ENCODE results near the gene MRPS5. TPM values are rescaled to one million over a fixed set of nuclear protein-coding genes. Genes with fewer than 3 reads are reported as not detected.

MRPS5 gene
- total RNA-seq, 2 experiments from 2014 or later = 93.0 to 96.1 TPM

DNA sequence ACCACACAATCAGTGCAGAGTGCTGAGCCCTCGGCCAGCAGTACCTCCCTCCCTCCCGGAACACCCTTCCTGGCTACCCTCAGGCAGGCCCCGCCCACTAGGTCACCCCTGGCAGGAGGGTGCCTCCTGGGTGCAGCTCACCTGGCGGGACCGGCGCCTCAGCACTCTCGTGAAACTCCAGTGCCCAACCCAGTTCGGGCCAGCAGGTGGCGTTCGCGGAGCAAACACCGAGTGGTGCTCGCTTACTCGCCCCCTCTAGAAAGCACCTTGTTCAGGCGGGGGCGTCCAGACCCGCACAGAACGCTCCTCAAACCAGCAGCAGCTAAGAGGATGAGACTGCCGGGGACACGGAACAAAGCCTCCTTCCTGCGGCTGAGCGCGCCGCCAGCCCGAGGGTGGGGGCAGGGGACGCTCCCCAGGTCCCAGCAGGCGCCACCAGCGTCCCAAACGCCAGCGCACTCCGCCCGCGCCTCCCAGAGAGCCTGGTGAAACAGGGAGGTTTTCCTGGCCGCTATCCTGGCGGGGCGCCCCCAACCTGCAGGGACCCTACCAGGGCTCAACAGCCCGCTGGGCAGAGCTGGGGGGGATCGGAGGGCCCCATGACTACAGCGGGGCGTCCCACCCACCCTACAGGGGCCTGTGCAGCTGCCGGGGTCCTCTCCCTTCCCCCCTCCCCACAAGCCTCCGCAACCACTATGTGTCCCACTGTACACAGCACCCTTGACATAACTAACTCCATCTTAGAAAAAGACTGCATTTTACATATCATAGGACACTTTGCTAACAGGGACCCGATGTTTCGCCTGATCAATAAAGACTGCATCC is 44.7 kb downstream of the MRPS5 start:
- intact Hi-C loops (cut with micrococcal nuclease) = loop anchor here (5.0 to 10.0 kb wide), 2 partner anchors 40 to 88 kb away; partner anchors contain the start of gene ZNF2
- H3K27ac Mint-ChIP-seq = peak overlapping the region; percentile 93
- TF ChIP-seq, protein P1, sequence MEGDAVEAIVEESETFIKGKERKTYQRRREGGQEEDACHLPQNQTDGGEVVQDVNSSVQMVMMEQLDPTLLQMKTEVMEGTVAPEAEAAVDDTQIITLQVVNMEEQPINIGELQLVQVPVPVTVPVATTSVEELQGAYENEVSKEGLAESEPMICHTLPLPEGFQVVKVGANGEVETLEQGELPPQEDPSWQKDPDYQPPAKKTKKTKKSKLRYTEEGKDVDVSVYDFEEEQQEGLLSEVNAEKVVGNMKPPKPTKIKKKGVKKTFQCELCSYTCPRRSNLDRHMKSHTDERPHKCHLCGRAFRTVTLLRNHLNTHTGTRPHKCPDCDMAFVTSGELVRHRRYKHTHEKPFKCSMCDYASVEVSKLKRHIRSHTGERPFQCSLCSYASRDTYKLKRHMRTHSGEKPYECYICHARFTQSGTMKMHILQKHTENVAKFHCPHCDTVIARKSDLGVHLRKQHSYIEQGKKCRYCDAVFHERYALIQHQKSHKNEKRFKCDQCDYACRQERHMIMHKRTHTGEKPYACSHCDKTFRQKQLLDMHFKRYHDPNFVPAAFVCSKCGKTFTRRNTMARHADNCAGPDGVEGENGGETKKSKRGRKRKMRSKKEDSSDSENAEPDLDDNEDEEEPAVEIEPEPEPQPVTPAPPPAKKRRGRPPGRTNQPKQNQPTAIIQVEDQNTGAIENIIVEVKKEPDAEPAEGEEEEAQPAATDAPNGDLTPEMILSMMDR (IDR thresholded peaks at IDR 0.05) = peak; percentile 90
- DNase-seq (peak; percentile 98), ATAC-seq (peak; percentile 75)
- H3K27me3 Mint-ChIP-seq = no peaks in the 10 kb centered on the region
- ChIA-PET CTCF (interaction anchor here (0.6 to 11.1 kb wide), 15 partner anchors 9 to 268 kb away, joined by 3 to 375 read pairs (median 6); partner anchors contain the start of genes MAL and MRPS5), POLR2A (interaction anchor here (0.6 to 8.7 kb wide), 9 partner anchors 11 to 89 kb away, joined by 3 to 104 read pairs (median 6); partner anchors contain the start of genes MAL, MRPS5 and ZNF2)
- peaks cover 14% of the 10 kb centered on the region for H3K36me3 Mint-ChIP-seq (ENCODE audit: low read depth)
- H3K9me3 Mint-ChIP-seq = no peaks in the 10 kb centered on the region
- peaks cover 65% of the 10 kb centered on the region for H3K4me1 Mint-ChIP-seq (ENCODE audit: low read depth)
- peak overlapping the region; percentile 80 for H3K4me3 Mint-ChIP-seq

DNA sequence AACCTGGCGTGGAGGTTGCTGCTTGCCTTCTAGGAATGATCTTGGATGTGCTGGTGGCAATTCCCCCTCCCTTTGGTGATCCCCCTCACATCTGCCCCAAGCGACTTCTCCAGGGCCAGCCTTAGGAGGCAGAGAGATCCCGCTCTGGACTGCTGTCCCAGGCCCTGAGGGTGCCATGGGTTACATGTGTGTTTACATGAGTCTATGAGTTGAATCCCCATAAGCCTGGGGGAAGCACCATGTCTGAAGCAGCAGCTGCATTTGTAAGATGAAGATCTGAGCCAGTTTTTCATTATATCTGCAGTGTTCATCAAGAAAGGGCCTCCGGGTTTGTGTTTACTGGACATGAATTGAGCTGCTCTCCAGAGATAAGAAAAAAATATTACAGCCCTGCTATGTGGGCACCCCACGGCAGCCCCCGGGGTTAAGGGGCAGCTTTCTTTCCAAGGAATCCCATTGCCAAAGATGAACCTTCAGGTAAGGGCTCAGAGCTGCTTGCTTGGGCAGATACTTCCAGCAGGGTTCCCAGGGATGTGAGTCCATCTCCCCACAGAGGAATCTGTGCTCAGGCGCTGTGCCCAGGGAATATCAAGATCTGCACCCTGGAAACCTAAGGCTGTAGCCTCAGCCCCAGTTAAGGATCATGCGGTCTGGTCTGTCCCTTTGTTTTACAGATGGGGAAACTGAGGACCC is 46.0 kb downstream of the MRPS5 start:
- ChIA-PET CTCF (interaction anchor here (1.4 to 11.1 kb wide), 11 partner anchors 8 to 89 kb away, joined by 5 to 375 read pairs (median 20); partner anchors contain the start of genes MAL and MRPS5), POLR2A (interaction anchor here (1.0 to 8.7 kb wide), 11 partner anchors 13 to 90 kb away, joined by 3 to 104 read pairs (median 4); partner anchors contain the start of genes MAL, MRPS5 and ZNF2)
- TF ChIP-seq, protein P1 (IDR thresholded peaks at IDR 0.05) = no peak
- ATAC-seq (no peak), DNase-seq (peak; percentile 30)
- Mint-ChIP-seq H3K9me3 (no peaks in the 10 kb centered on the region), H3K36me3 (ENCODE audit: low read depth) (peaks cover 14% of the 10 kb centered on the region), H3K27me3 (no peaks in the 10 kb centered on the region), H3K27ac (peak overlapping the region; percentile 93), H3K4me3 (peak overlapping the region; percentile 80), H3K4me1 (ENCODE audit: low read depth) (peaks cover 65% of the 10 kb centered on the region)
- intact Hi-C loops (cut with micrococcal nuclease) = loop anchor here (5.0 to 10.0 kb wide), 2 partner anchors 42 to 89 kb away; partner anchors contain the start of gene ZNF2

DNA sequence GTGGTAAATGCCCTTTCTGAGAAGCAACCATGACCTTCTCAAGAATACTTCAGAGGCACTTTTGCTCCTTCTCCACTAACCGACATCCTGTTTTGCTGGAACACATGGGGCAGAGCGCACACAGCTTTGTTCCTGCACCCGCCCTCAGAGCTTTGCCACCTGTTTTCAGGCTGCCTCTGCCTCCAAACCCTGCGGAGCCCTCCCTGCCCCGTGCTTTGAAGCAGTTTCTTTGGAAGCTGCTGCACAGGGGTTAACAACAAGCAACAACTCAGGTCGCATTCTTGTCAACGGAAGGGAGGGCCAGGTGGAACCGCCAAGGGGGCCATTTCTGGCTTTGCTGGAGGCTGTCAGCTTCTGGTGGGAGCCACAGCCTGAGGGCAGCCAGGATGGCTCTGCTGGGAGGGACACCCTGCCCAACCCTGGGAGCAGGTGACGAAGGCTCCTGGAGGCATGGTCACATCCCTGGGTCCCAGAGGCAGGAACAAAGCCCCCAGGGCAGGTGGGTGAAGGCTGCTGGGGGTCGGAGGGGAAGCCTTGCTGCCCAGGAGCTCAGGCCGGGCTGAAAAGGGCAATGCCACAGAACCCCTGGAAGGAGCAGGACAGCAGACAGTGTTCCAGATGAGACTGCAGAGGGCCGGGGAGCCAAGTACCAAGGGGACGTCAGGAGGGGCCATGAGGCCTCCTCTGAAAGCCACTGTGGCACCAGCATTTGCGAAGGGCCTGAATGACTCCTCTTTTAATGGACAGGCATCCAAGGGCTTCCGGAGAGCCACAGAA is 46.8 kb downstream of the MRPS5 start:
- POLR2A ChIA-PET = interaction anchor here (0.6 to 8.7 kb wide), 11 partner anchors 12 to 91 kb away, joined by 3 to 104 read pairs (median 4); partner anchors contain the start of genes MAL and ZNF2
- Mint-ChIP-seq H3K27me3 (no peaks in the 10 kb centered on the region), H3K4me1 (ENCODE audit: low read depth) (peaks cover 63% of the 10 kb centered on the region), H3K4me3 (peak overlapping the region; percentile 80), H3K36me3 (ENCODE audit: low read depth) (peaks cover 14% of the 10 kb centered on the region), H3K27ac (peak overlapping the region; percentile 93), H3K9me3 (no peaks in the 10 kb centered on the region)
- peak; percentile 90 for DNase-seq
- CTCF ChIA-PET = interaction anchor here (0.8 to 11.1 kb wide), 9 partner anchors 10 to 90 kb away, joined by 3 to 375 read pairs (median 23); partner anchors contain the start of genes MAL and MRPS5
- ATAC-seq = peak; percentile 57
- intact Hi-C loops (cut with micrococcal nuclease) = loop anchor here (5.0 to 10.0 kb wide), 2 partner anchors 42 to 90 kb away; partner anchors contain the start of gene ZNF2
- TF ChIP-seq, protein P1 (IDR thresholded peaks at IDR 0.05) = no peak

DNA sequence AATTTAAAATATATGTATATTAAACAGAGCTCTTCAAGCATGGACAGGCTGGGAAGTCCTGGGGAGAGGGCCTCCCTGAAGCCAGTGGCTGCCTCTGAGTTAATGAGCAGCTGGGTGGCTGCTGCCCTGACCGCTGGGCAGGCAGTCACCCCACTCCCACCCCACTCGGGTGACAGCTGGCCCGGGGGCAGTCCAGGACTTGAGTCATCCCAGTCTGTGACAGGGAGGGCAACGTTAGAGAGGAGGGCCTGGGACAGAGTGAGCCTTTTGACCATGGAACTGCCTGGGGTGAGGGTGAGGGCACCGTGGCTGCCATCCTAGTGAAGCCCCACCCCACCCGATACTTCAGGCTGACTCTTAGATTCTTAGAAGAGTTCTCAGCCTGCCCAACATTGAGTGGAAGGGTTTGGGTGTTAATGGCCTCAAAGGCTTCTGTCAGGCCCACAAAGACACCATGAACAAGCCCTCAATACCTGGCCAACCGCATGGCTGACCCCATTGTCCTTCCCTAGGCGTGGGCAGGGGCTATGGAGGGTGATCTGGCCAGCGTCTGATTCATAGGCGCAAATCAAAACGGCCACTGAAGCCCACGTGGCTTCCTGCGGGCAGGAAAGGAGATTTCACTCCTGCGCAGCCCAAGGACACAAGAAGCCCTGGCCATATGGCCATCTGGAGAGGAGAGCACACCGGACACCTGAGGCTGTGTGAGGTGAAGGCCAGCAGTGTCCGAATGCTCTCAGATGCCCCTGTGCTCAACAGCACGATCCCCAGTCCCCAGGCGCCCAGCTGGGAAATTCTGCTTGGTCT is 47.5 kb downstream of the MRPS5 start:
- TF ChIP-seq, protein P1 (IDR thresholded peaks at IDR 0.05) = no peak
- ATAC-seq (peak; percentile 21), DNase-seq (peak; percentile 67)
- Mint-ChIP-seq H3K27ac (peak overlapping the region; percentile 93), H3K4me3 (peak overlapping the region; percentile 80), H3K4me1 (ENCODE audit: low read depth) (peaks cover 58% of the 10 kb centered on the region), H3K27me3 (no peaks in the 10 kb centered on the region), H3K36me3 (ENCODE audit: low read depth) (peaks cover 14% of the 10 kb centered on the region), H3K9me3 (no peaks in the 10 kb centered on the region)
- POLR2A ChIA-PET = interaction anchor here (0.6 to 8.7 kb wide), 9 partner anchors 11 to 81 kb away, joined by 3 to 104 read pairs (median 4); partner anchors contain the start of gene MAL
- CTCF ChIA-PET = interaction anchor here (0.8 to 11.1 kb wide), 12 partner anchors 10 to 91 kb away, joined by 3 to 375 read pairs (median 8); partner anchors contain the start of genes MAL and MRPS5
- intact Hi-C loops (cut with micrococcal nuclease) = loop anchor here (10.0 kb wide), 1 partner anchor 91 kb away; the partner anchor contains the start of gene ZNF2

Measured in activated CD8-positive, alpha-beta T cell treated with anti-CD3 and anti-CD28 coated beads for 36 hours (primary cell).